CD1c-positive myeloid dendritic cell (primary cell): ENCODE data around the gene TRAF4.

ENCODE experiments used
- DNase-seq: peaks from one replicate; pipeline ENCODE4 v3.0.0-alpha.2; 2016; ENCODE audit errors: extremely low spot score

The TRAF4 gene, protein sequence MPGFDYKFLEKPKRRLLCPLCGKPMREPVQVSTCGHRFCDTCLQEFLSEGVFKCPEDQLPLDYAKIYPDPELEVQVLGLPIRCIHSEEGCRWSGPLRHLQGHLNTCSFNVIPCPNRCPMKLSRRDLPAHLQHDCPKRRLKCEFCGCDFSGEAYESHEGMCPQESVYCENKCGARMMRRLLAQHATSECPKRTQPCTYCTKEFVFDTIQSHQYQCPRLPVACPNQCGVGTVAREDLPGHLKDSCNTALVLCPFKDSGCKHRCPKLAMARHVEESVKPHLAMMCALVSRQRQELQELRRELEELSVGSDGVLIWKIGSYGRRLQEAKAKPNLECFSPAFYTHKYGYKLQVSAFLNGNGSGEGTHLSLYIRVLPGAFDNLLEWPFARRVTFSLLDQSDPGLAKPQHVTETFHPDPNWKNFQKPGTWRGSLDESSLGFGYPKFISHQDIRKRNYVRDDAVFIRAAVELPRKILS

DNA sequence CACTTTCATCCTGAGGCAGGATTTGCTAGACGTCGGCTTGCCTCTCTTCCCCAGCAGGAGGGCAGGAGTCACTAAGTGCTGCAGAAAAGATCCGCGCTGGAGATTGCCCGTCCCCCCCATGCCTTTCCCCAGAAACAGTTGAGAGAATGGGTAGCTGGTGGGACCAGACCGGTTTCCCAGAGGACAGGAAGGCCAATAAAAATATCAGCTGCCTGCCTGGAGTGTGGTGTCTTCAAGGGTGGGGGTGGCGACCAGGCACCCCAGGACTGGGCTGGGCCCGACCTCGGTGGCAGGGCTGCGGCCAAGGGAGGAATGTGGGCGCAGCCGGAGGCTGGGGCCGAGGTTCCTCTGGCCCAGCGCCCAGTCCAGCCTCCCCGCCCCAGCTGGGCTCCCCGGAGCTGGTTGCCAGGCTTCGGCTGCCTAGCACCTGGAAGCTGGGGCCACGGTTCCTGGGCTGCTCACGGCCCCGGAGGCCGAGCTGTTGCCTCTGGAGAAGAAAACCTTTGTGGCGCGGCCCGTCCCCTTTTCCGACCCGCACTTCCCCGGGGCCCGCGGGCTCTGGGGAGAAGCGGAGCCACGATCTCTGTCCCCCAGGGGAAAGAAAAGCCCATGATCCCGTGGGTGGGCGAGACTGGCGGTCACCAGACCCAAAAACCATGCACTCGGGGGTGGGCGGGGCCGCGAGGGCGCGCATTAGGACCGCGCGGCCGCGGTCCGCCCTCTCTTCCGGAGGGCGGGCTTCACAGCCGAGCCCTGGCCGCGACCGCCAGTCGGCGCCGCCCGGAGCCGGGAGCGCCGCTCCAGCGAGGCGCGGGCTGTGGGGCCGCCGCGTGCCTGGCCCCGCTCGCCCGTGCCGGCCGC lies at the start of gene TRAF4:
Gene TRAF4, plus strand, starts transcription at position 769 of the 861 bp plus-strand sequence. CDS start 102 bp downstream, outside the sequence.
- peak; percentile 94 for DNase-seq

DNA sequence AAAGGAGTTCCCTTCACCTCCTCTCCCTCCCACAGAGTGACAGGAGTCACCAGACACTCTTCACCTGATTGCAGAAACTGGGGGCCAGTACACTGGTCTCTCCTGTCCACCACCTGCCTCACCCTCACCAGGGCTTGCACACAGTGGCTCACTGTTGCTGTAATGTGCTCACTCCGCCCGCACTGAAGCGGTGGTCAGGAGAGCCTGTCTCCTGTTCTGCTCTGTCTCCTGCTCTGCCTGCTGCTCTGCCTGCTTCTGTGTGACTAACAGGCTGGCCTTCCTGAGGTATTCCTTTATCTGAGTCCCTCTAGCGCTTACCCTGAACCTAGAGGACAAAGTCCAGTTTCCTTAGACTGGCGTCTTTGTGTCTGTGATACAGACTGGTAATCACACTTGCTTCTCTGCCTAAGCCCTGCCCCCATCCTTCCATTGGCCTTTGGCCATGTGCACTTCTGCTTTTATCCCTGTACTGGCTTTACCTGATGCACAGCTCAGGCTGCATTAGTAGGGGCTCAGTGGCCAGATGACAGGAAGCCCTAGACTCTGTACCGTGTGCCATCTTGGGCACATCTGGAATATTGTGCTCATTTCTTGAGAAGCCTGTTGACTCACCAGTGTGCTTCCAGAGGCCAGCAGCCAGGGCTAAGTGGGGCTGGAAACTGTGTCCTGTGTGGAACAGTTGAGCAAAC lies 45.4 kb upstream of the TRAF4 start:
- DNase-seq, result no peak

GRCh38 chr17:28700278-28700677 lies 43.5 kb upstream of the TRAF4 start:
- no peak for DNase-seq

DNA sequence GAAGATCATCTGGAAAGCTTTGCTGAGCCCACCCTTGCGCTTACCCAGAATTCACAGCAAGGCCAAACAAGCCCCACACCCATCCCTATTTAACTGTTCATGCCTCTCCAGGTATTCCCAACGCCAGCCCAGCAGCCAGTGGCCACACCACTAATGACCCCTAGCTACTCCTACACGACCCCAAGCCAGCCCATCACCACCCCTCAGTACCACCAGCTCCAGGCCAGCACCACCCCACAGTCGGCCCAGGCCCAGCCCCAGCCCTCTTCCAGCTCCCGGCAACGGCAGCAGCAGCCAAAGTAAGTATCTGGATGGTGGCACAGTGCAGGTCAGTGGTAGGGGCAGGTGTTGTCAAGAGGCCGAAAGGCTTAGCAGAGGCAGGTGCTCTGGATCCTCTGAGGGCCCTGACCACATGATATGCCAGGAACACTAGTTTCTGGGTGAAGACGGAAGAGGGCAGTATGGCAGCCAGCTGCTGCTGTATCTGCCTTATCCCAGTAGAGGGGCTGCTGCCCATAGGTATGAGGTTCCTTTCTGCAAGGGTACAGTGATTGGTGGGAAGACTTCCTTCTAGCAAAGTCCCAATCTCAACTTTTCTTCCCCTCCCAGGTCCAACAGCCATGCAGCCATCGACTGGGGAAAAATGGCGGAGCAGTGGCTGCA lies 42.9 kb upstream of the TRAF4 start:
- no peak for DNase-seq

DNA sequence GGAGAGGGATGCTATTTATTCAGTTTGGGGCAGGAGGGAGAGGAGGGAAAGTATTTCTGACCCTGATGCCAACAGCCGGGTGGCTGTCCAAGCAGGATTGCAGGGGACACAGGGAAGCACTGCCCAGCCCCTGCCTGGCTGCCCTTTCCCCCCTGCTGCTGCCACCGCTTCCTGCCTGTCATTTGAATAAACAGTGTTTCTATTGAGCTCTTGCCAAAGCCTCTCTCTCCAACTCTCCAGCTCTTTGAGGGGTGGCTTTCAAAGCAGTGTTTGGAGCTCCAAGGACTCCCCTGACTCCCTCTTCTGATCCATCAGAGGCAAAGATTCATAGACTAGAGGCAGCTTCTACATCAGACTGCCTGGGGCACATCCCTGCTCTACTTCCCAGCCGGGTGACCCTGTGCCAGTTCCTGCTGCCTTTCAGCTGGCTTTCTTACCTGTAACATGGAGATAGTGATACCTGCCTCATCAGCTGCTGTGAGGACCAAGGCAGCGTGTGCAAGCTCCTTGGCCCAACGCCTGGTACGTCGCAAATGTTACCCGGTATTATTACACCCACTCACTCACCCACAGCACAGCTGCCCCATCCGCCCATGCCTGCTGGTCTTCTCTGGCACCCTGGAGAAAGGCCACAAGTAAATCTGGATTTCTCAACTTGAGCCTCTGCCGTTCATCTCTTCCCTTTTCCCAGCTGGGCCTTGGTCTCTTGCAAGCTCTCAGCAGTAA lies 41.6 kb upstream of the TRAF4 start:
- DNase-seq, result no peak

DNA sequence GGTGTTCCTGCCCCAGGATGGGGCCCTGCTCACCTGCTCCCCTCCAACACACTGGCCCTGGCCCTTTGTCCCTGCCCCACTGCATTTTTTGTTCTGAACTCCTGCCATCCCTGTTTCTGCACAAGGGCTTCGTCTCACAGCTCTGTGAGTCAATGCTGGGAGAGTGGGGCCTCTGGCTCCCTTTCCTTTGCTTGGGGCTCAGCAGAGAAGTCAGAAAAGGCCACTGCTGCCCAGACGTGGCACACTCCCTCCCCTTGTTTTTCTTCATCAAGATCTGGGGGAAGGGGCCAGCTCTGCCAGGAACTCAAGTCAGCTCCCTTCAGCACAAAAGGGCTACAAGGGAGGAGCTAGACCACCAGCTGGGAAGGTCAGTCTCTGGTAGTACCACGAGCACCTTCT lies 41.1 kb upstream of the TRAF4 start:
- no peak for DNase-seq

DNA sequence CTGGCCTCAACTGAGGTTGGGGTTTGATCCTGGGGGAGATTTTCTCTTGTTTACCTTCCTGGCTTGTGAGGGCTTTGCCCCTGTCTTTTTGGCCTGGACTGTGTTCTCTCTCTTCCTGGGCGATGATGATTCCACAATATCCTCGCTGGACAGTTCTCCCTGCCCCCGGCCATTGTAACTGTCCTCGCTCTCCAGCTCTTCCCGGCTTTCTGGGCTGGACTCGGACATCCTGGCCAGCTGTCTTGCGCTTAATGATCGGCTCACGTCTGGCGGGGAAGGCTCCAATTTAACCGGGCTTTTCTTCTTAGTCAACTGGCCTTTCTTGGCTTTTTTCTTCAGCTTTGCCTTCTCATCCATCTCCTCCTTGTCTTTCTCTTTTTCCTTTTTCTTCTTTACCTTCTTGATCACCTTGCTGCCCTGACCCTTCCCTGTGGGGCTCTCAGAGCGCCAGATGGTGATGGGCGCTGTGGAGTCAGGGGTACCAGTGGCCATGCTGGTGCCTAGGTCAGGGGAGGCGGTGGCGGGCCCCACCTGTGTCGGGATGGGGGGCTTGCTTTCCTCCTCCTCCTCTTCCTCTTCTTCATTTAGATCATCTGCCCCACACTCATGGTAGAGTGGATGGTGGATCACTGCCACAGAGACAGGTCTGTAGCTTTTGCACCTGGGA lies 40.1 kb upstream of the TRAF4 start:
- no peak for DNase-seq

- no peak for DNase-seq
These were observed 39.5 kb upstream of the TRAF4 start for GRCh38 chr17:28704219-28704858.

- no peak for DNase-seq
These were observed 38.6 kb upstream of the TRAF4 start for GRCh38 chr17:28705074-28705659.

- no peak for DNase-seq
These were observed 38.0 kb upstream of the TRAF4 start for GRCh38 chr17:28705728-28706334.

DNA sequence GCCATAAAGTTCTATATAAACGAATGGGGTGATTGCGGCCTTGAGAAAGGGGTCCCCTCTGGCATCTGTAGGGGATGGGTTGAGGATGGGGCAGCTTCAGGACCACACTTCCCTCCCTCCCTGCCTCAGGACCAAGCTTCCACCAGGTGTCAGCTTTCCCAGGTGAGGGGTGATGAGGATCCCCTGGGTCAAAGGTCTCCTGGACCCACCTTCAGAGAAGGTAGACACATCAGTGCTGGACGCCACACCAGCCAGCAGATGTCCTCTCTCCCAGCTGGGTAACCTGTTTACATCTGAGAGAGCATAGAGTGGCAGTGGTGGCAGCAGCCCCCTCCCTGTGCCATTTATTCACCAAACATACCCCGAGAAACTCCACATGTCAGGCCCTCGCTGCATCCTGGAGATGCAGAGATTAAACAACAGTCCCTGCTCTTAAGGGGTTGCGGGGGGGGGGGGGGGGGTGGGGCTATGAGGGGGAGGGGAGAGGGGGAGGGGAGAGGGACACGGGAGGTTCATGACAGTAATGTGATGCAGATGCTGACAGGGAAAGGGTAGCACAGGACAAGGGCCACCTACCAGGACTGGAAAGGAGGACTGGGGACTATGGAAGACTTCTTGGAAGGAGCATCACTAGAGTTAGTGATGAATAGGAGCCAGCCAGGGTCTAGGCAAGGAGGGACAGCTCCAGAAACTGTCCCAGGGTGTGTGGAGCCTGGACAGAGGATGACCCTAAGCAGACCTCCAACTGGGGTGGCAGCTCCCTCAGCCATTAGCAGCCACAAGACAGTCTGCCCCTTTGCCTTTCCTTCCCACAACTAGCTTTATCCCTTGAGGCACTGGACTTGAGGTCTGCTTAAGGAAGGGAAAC lies 37.1 kb upstream of the TRAF4 start:
- no peak for DNase-seq

DNA sequence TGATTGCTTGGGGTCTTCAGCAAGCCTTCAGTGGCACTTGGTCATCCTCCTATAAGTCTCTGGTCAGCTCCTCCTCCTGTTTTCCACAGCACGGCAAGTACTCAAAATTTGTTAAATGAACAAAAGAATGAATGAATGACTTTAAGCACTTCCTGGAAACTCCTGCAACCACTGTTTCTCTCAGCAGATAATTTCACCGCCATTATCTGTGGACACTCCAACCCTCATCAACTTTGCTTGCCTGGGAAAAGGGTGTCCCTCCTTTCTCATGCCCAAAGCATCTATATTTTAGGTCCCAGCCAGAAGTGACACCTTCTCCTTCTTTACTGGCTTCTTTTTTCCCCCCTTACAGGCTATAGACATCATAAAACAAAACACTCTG lies 36.5 kb upstream of the TRAF4 start:
- DNase-seq, result no peak

GRCh38 chr17:28710861-28711722 lies 32.7 kb upstream of the TRAF4 start:
- DNase-seq, result peak; percentile 83

DNA sequence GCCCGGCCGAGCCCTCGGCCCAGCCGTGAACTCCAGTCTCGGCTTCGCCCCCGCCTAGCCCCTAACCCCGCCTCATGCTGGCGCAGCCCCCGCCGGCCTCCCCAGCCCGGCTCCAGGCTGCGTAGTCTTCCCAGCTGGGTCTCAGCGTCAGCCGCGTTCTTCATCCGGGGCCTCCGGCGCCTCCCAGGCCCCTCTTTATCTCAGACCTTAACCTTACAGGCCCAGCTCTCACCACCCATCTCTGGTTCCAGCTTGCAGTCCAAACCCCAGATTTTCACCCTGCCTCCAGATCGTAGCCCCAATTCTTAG lies 32.1 kb upstream of the TRAF4 start, which contains the start of gene PROCA1:
Gene PROCA1, minus strand, starts transcription at position 166 of the 309 bp plus-strand sequence. CDS start 228 bp downstream, outside the sequence.
- no peak for DNase-seq

DNA sequence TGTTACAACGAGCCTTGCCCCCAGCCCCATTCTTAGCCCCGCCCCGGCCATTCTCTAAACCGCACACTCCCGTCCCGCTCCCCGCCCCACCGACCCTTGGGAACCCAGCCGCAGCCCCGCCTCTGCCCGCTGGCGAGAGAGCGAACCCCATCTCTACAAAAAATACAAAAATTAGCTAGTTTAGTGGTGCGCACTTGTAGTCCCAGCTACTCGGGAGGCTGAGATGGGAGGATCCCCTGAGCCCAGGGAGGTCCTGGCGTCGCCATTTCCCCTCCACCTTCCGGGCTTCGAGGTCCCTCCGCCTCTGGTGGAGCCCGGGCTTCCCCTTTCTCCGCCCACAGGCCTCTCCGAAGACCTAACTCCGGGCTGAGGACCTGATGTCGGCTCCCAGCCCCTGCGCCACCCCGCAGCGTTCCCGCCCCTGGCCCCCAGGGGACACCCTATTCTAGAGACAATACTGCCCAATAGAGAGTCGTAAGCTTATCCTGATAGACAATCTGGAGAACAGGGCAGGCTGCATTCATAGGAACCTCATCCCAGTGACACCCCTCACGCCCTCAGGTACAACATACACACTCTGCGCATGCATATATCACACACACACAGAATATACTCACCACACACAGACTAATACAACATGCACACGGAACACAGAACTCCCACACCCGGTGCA lies 31.6 kb upstream of the TRAF4 start:
- DNase-seq, result peak; percentile 89

GRCh38 chr17:28712705-28713415 lies 31.0 kb upstream of the TRAF4 start:
- no peak for DNase-seq
